GM21576 (cell line): ENCODE data around the gene RSPH1.

Experiments used
- ATAC-seq: cut with Tn5 transposase; IDR thresholded peaks from one replicate; pipeline ENCODE4 v1.9.1; 2021; ENCODE audit warnings: mild to moderate bottlenecking, moderate library complexity; ENCODE audit not compliant: unreplicated experiment

RSPH1 gene

DNA sequence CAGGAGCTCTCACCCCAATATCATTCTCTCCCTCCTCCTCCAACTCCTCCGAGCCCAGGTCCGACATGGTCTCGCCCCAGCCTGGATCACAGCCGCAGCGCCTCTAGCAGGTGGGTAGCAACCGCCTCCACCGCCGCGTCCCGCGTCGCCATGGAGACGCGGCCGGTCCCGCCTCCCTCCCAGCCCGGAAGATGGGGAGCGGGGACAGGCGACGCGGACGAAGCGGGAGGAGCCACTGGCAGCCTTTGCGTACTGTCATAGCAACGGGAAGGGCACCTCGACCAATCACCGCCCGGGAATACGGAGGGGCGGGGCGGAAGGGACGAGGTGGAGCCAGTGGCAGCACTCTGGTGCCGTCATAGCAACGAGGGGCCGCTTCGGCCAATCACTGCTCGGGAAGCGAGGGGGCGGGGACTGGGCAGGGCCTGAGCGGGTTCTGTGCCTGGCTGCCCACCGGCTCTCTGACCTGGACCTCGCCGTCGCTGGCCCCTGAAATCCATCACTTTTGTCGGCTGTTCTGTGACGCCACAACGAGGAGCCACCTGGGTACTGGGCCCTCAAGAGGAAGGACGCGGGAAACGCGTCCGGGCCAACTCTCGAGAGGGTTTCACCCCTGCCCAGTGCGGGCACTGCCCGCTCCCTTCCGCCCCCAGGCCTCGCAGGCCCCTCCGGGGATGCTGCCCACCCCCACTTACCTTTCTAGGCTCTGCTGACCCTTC lies at the start of gene RSPH1:
RSPH1 (minus strand) TSS at position 105 of the 719 bp plus-strand sequence; CDS start at position 67, 38 bp downstream.
- peak; percentile 98 for ATAC-seq

DNA sequence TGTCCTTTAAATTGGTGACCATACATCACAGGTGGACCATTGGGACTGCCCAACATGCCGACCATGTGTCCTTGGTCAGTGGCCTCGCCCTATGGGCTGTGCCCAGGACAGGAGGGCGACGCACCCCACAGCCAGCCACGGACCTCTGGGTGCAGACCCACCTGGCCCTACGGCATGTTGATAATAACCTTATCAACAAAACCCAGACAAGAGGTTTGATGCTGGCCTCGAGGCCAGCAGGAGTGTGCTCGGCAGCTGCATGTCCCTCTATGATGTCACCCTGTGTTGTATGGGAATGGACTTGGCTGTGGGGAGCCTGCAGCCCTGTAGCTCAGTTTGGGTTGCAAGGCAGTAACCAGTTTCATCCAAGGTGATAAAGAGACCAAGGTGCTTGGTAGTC lies 49.7 kb upstream of the RSPH1 start:
- ATAC-seq: no peak

DNA sequence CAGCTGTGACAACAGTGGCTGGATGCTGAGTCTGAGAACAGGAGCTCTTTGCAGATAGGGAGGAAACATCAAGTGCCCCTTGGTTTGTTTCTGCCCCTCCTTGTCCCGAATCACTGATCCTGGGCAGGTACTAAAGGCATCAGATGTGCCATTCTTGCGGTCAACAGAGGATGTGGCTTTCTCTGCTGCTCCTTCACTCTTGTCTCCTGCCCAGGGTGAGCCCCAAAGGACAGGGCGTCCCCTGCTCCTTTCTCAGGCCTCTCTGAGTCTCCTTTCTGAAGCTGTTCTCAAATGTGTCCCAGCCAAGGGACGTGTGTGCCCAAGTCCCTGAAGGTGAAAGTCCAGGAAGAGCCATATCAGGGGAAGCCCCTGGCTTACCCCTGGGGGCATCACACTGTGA lies 49.3 kb upstream of the RSPH1 start:
- no peak for ATAC-seq

DNA sequence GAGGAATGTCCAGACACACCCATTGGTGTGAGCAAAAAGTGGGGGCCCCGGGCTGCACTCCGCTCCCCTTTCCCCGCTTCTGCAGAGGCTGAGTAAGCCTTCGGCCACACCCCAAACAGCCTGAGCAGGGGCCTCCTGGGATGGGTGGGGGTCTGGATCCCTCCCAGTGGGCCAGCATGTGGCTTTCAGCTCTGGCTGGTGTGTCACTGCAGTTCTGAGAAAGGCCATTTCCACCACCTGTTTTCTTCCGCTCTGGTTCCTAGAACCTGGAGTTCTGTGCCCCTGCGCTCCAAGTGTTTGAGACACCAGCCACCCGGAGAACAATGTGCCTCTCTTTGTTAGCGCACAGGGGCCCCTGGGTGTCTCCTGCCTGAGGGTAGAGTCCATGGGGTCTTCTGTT lies 48.5 kb upstream of the RSPH1 start:
- ATAC-seq: no peak

GRCh38 chr21:42543106-42543847 lies 47.3 kb upstream of the RSPH1 start:
- ATAC-seq: no peak

DNA sequence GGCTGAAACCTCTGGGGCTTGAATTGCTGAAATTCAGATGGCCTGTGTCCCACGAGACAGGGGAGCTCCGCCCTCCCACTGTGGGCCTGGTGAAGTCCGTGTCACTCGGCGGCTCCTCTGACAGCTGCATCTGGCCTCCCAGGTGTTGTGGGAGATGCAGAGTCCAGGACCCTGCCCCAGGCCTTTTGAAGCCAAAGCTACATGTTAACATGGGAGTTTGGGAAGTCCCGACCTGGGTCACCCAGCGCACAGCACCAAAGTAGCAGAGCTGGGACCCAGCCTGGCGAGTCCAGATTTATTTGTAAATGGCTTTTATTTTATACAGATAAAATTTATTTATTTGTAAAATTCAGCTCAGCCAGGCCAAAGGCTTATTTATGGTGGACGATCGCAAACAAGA lies 46.6 kb upstream of the RSPH1 start:
- ATAC-seq: no peak

DNA sequence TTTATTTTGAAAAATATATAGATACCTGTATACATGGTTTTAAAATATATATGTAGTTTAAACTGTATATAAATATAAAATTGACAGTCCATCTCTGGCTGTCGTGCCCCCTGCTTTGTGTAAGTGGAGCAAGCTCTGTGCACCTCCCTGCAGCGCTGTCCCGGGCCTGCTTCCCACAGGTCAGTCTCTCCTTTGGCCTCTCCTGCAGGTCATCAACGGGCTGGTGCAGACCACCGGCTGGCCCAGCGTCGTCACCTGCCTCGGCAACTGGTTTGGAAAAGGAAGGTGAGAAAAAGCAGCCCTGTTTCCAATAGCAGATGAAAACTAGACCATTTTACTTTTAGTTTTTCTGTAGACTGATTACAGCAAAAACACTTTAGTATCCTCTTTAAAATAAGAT lies 46.2 kb upstream of the RSPH1 start:
- ATAC-seq: no peak

DNA sequence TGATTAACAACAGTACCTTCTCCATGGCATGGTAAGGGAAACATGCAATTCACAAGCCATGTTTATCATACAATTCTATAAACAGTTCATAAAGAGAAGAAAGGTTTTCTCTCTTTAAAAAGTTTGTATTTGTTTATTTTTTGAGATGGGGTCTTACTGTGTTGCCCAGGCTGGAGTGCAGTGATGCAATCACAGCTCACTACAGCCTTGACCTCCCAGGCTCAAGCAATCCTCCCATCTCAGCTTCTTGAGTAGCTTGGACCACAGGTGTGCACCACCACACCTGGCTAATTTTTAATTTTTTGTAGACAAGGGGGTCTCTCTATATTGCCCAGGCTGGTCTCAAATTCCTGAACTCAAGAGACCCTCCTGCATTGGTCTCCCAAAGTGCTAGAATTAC lies 45.6 kb upstream of the RSPH1 start:
- no peak for ATAC-seq

- ATAC-seq: no peak
Observed at GRCh38 chr21:42541174-42541573, 45.1 kb upstream of the RSPH1 start.

DNA sequence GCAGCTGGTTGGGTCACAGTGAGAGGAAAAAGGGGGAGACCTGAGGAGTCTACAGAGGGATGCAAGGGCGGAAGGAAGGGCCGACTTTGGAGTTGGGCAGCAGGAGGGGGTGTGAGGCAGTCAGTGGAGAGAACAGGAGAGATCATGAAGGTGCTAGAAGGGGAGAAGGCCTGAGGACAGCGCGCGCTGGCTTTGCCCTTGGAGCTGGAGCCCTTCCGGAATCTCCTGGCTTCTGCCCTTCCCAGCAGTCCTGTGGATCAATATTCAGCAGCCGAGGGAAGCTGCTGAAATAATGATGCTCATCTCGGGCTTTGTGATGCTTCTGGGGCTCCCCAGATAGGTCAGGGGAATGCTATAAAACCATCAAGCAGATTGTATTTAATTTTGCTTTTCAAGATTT lies 44.4 kb upstream of the RSPH1 start:
- no peak for ATAC-seq

DNA sequence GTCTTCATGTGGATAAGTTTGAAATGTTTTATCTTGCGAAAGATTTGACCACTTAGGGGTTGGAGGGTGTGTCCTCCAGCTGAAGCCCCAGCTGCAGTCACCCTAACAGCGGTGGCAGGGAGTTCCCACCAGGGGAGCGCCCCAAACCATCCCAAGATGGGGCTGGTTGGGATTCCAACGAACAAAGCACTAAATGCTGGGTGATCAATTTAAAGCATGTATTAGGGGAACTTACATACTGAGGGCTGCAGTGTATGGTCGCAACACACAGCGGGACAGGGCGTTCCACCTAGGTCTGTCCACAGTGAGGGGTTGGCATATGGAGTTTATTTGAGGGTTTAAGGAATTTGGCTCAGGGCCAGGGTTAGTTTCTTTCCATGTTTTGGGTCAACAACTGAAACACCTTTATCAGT lies 43.9 kb upstream of the RSPH1 start:
- ATAC-seq: no peak

DNA sequence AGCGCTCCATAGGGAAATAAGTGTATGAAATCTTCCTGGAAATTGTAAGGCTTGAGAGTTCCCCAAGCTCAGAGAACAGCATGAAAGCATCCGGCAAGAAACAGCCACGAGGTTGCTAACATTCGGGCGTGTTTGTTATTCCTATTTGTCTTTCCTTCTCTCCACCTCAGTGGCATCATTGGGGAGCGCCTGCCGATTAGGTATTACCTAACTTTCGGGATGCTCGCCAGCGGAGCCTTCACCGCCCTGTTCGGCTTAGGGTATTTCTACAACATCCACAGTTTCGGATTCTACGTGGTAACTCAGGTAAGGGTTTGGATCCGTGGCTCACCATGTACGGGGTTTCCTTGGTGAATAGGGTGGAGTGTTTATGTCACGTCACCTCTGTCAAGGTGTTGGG lies 43.3 kb upstream of the RSPH1 start:
- ATAC-seq: no peak

GRCh38 chr21:42538479-42539275 lies 42.7 kb upstream of the RSPH1 start:
- ATAC-seq: no peak

GRCh38 chr21:42537106-42537742 lies 41.2 kb upstream of the RSPH1 start:
- no peak for ATAC-seq

DNA sequence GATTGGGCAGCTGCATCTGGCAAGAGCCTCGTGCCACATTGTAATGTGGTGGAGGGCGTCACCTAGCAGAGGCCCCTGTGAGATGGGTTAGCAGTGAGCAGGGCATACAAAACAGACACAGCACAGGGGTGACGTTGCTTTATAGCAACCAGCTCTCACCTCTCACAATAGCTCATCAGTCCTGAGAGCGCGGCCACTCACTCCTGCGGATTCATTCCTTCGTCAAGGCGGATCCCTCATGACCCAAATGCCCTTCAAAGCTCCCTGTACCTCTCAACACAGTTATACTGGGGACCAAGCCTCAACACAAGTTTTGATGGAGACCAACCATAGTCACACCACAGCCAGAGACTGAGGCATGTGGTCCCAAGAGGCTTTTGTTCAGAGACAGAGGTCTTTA lies 40.6 kb upstream of the RSPH1 start:
- ATAC-seq: no peak

- ATAC-seq: no peak
Observed at GRCh38 chr21:42535602-42536171, 39.7 kb upstream of the RSPH1 start.

- ATAC-seq: peak; percentile 45
Observed at GRCh38 chr21:42534421-42535378, 38.7 kb upstream of the RSPH1 start.

- no peak for ATAC-seq
Observed at GRCh38 chr21:42533963-42534355, 37.9 kb upstream of the RSPH1 start.

- ATAC-seq: no peak
Observed at GRCh38 chr21:42533306-42533962, 37.4 kb upstream of the RSPH1 start.
